Measurements from ENCODE around the gene TARS1.

GRCh38 chr5:33487236-33487635 is 46.5 kb downstream of the TARS1 start:
- TF ChIP-seq SIRT6 (IDR thresholded peaks at IDR 0.05; ENCODE audit: low read length) (no peak), CTCF (IDR thresholded peaks at IDR 0.05; ENCODE audit: control extremely low read depth in 1 of 3, insufficient read depth in 1 of 3, low read depth in 1 of 3, low read length in 3 of 3) (no peak), EZH2 (IDR thresholded peaks at IDR 0.05; ENCODE audit: low read depth, low read length, severe bottlenecking) (no peak)
